Liver (tissue), 9 donors: ENCODE data around the gene TMEM38B. TPM values are rescaled to one million over a fixed set of nuclear protein-coding genes. Genes with fewer than 3 reads are reported as not detected.

Experiments
- DNase-seq: peaks from one replicate; pipeline ENCODE4 v3.0.0-alpha.2; 2017; ENCODE audit warnings: low spot score
- H3K27ac ChIP-seq, 2 donors: one replicate each; pipeline ENCODE4 v1.7.0; 2013; ENCODE audit warnings: inconsistent platforms in 2 of 2, low read length in 2 of 2, control low read depth in 1 of 2, low read depth in 1 of 2, mild to moderate bottlenecking in 1 of 2
- H3K27me3 ChIP-seq, 4 donors: one replicate each; pipeline versions ENCODE4 v1.6.1 to v1.7.0; 2013; ENCODE audit warnings: low read length in 3 of 4, inconsistent platforms in 1 of 4, mild to moderate bottlenecking in 1 of 4, moderate library complexity in 1 of 4; ENCODE audit not compliant: control insufficient read depth in 4 of 4, insufficient read depth in 4 of 4
- H3K36me3 ChIP-seq, 4 donors: one replicate each; pipeline versions ENCODE4 v1.6.1 to v1.7.0; 2013; ENCODE audit warnings: low read length in 3 of 4, mild to moderate bottlenecking in 3 of 4, low read depth in 1 of 4, moderate library complexity in 1 of 4; ENCODE audit not compliant: control insufficient read depth in 4 of 4, insufficient read depth in 3 of 4
- H3K4me1 ChIP-seq, 4 donors: one replicate each; pipeline versions ENCODE4 v1.6.1 to v1.7.0; 2013; ENCODE audit warnings: low read length in 3 of 4, mild to moderate bottlenecking in 3 of 4, moderate library complexity in 1 of 4; ENCODE audit not compliant: control insufficient read depth in 4 of 4, insufficient read depth in 4 of 4
- H3K4me3 ChIP-seq, 3 donors: one replicate each; pipeline versions ENCODE4 v1.6.1 to v1.7.0; 2013; ENCODE audit warnings: low read length in 3 of 3, control low read depth in 1 of 3, low read depth in 1 of 3, mild to moderate bottlenecking in 1 of 3
- H3K9ac ChIP-seq, 2 donors: one replicate each; pipeline ENCODE4 v1.7.0; 2013; ENCODE audit warnings: low read length in 2 of 2, mild to moderate bottlenecking in 2 of 2, moderate library complexity in 2 of 2, control low read depth in 1 of 2, low read depth in 1 of 2
- H3K9me3 ChIP-seq, 4 donors: one replicate each; pipeline versions ENCODE4 v1.6.1 to v1.7.0; 2013; ENCODE audit warnings: low read length in 3 of 4; ENCODE audit not compliant: control insufficient read depth in 4 of 4
- CTCF ChIP-seq: fragments of 150-350 bp; IDR thresholded peaks from 2 replicates; pipeline ENCODE4 v1.5.1; 2017; ENCODE audit warnings: improper control_type of control experiment, low read depth, low read length; ENCODE audit not compliant: missing input control
- EGR1 ChIP-seq, 2 donors: IDR thresholded peaks; 2 replicates each; pipeline ENCODE4 v1.6.1; 2016 to 2018; ENCODE audit warnings: antibody characterized with exemption in 2 of 2, low read depth in 2 of 2
- FOXA1 ChIP-seq: IDR thresholded peaks from 2 replicates; pipeline ENCODE4 v1.6.1; 2016; ENCODE audit warnings: antibody characterized with exemption
- FOXA2 ChIP-seq: IDR thresholded peaks from 2 replicates; pipeline ENCODE4 v1.6.1; 2016; ENCODE audit warnings: antibody characterized with exemption
- GABPA ChIP-seq, 2 donors: IDR thresholded peaks in 1 of 2; conservative IDR thresholded peaks in 1 of 2; 2 replicates each; pipeline ENCODE4 v1.6.1; 2016; ENCODE audit warnings: antibody characterized with exemption in 2 of 2, mild to moderate bottlenecking in 1 of 2, moderate library complexity in 1 of 2
- HNF4A ChIP-seq, 2 donors: conservative IDR thresholded peaks; 2 replicates each; pipeline ENCODE4 v1.6.1; 2016; ENCODE audit warnings: antibody characterized with exemption in 2 of 2, mild to moderate bottlenecking in 2 of 2
- HNF4G ChIP-seq: IDR thresholded peaks from 2 replicates; pipeline ENCODE4 v1.6.1; 2016; ENCODE audit warnings: antibody characterized with exemption
- JUND ChIP-seq, 2 donors: IDR thresholded peaks; 2 replicates each; pipeline ENCODE4 v1.6.1; 2016; ENCODE audit warnings: antibody characterized with exemption in 2 of 2
- MAX ChIP-seq: IDR thresholded peaks from 2 replicates; pipeline ENCODE4 v1.6.1; 2016; ENCODE audit warnings: antibody characterized with exemption
- NR2F2 ChIP-seq: IDR thresholded peaks from 2 replicates; pipeline ENCODE4 v1.6.1; 2016; ENCODE audit warnings: antibody characterized with exemption
- RAD21 ChIP-seq, 2 donors: IDR thresholded peaks; 2 replicates each; pipeline ENCODE4 v1.6.1; 2016; ENCODE audit warnings: antibody characterized with exemption in 2 of 2, mild to moderate bottlenecking in 2 of 2
- REST ChIP-seq: IDR thresholded peaks from 2 replicates; pipeline ENCODE4 v1.6.1; 2016; ENCODE audit warnings: antibody characterized with exemption, mild to moderate bottlenecking
- RXRA ChIP-seq, 2 donors: IDR thresholded peaks; 2 replicates each; pipeline ENCODE4 v1.6.1; 2017 to 2018; ENCODE audit warnings: antibody characterized with exemption in 2 of 2, mild to moderate bottlenecking in 1 of 2
- SP1 ChIP-seq: IDR thresholded peaks from 2 replicates; pipeline ENCODE4 v1.6.1; 2018; ENCODE audit warnings: antibody characterized with exemption, mild to moderate bottlenecking
- TAF1 ChIP-seq: conservative IDR thresholded peaks from 2 replicates; pipeline ENCODE4 v1.6.1; 2016; ENCODE audit warnings: antibody characterized with exemption, mild to moderate bottlenecking
- YY1 ChIP-seq: IDR thresholded peaks from 2 replicates; pipeline ENCODE4 v1.6.1; 2016; ENCODE audit warnings: antibody characterized with exemption, mild to moderate bottlenecking
- ZBTB33 ChIP-seq: IDR thresholded peaks from 2 replicates; pipeline ENCODE4 v1.6.1; 2016; ENCODE audit warnings: antibody characterized with exemption
- WGBS: extraction: QIAGEN DNeasy Blood & Tissue Kit; methylation state at CpG from one replicate; pipeline ENCODE4 v1.1.7; 2013; 5-methylcytosine and 5-hydroxymethylcytosine counted together
- polyA plus RNA-seq, 2 donors: library from polyadenylated mRNA; stranded (reverse) in 1 of 2; unstranded in 1 of 2; fragments of 200-250 nt in 1 of 2; fragments of >200 nt in 1 of 2; fragmentation: Nextera tagmentation in 1 of 2; extraction: Ambion mirVana in 1 of 2; gene quantifications; one replicate each; pipeline versions ENCODE4 v1.2.1 to v1.2.3, GENCODE V29; 2013 to 2015
- total RNA-seq, 2 donors: library from RNA; depleted of rRNA; stranded (reverse); fragments of >200 nt; gene quantifications; one replicate each; pipeline ENCODE4 v1.2.3, GENCODE V29; 2014
- donor health status: healthy.
- donor health status: healthy.
- donor health status: healthy.
- donor health status: healthy.
- donor health status: healthy.

Gene TMEM38B
- total and polyA plus RNA-seq, 4 donors, result 7.4 to 21.6 (median 9.2) TPM

- no peaks in the 10 kb centered on the region for H3K27me3 ChIP-seq
- H3K36me3 ChIP-seq, result no peaks in the 10 kb centered on the region
- H3K4me3 ChIP-seq, result no peak overlapping the region
- TF ChIP-seq TAF1, result no peak
- TF ChIP-seq RXRA (IDR thresholded peaks at IDR 0.05), result no peak
- H3K4me1 ChIP-seq, result peaks cover 0 to 22% (median 9%) of the 10 kb centered on the region in 4 donors
- H3K9ac ChIP-seq, result no peak overlapping the region
- 98% methylated on average over 2 of the region's 2 CpGs for whole genome bisulfite sequencing
- DNase-seq, result no peak
- H3K9me3 ChIP-seq, result no peaks in the 10 kb centered on the region
- H3K27ac ChIP-seq, result no peak overlapping the region
Measured at GRCh38 chr9:105681313-105681712, 13.0 kb upstream of the TMEM38B start.

- Histone ChIP-seq H3K9me3 (no peaks in the 10 kb centered on the region), H3K4me1 (peaks cover 0 to 20% (median 9%) of the 10 kb centered on the region in 4 donors), H3K27me3 (no peaks in the 10 kb centered on the region), H3K4me3 (no peak overlapping the region), H3K9ac (no peak overlapping the region), H3K36me3 (no peaks in the 10 kb centered on the region), H3K27ac (no peak overlapping the region)
- WGBS, result 95% methylated on average over 1 of the region's 1 CpG
- no peak for DNase-seq
- TF ChIP-seq FOXA1, result no peak
- TF ChIP-seq HNF4G, result no peak
- TF ChIP-seq RAD21 (IDR thresholded peaks at IDR 0.05), result no peak
- no peak for TF ChIP-seq NR2F2
- no peak for TF ChIP-seq REST
Measured at GRCh38 chr9:105681724-105682123, 12.6 kb upstream of the TMEM38B start.

- no peaks in the 10 kb centered on the region for H3K9me3 ChIP-seq
- no peak overlapping the region for H3K27ac ChIP-seq
- no peak overlapping the region for H3K9ac ChIP-seq
- no peaks in the 10 kb centered on the region for H3K36me3 ChIP-seq
- no peak overlapping the region for H3K4me3 ChIP-seq
- WGBS, result 88% methylated on average over 1 of the region's 1 CpG
- no peaks in the 10 kb centered on the region for H3K27me3 ChIP-seq
- no peak for DNase-seq
- peaks cover 0 to 6% (median 5%) of the 10 kb centered on the region in 4 donors for H3K4me1 ChIP-seq
- TF ChIP-seq MAX, result no peak
- TF ChIP-seq TAF1, result no peak
- TF ChIP-seq ZBTB33, result no peak
- TF ChIP-seq NR2F2, result no peak
- TF ChIP-seq HNF4A (conservative IDR thresholded peaks at IDR 0.05), result no peak
- TF ChIP-seq REST, result no peak
- no peak for TF ChIP-seq CTCF
- TF ChIP-seq YY1, result no peak
- no peak for TF ChIP-seq GABPA (IDR thresholded peaks at IDR 0.05 in 1 of 2, conservative IDR thresholded peaks at IDR 0.05 in 1 of 2)
- no peak for TF ChIP-seq HNF4G
- TF ChIP-seq EGR1 (IDR thresholded peaks at IDR 0.05; ENCODE audit: low read depth in 2 of 2), result no peak
- TF ChIP-seq FOXA2, result no peak
- no peak for TF ChIP-seq SP1
- no peak for TF ChIP-seq RXRA (IDR thresholded peaks at IDR 0.05)
- TF ChIP-seq RAD21 (IDR thresholded peaks at IDR 0.05), result no peak
- no peak for TF ChIP-seq FOXA1
- TF ChIP-seq JUND (IDR thresholded peaks at IDR 0.05), result no peak
Measured at GRCh38 chr9:105683688-105684275, 10.6 kb upstream of the TMEM38B start.
